ENCODE results near the gene ZBTB32.

The ZBTB32 gene

GRCh38 chr19:35696835-35697234 is 7.5 kb upstream of the ZBTB32 start:
- peaks cover 0 to 5% of the 10 kb centered on the region in 2 donors for H3K27me3 ChIP-seq
- TF ChIP-seq CTCF (IDR thresholded peaks at IDR 0.05) = no peak
- H3K27ac ChIP-seq = no peak overlapping the region
- intact Hi-C loops (cut with DNase I; ENCODE audit: low total_unique reads) = no loop called here
- no peaks in the 10 kb centered on the region for H3K9me3 ChIP-seq
- no peak overlapping the region for H3K4me3 ChIP-seq
- H3K36me3 ChIP-seq = no peaks in the 10 kb centered on the region
- DNase-seq = no peak
- peaks cover 0 to 3% (median 1%) of the 10 kb centered on the region in 4 donors for H3K4me1 ChIP-seq

GRCh38 chr19:35702223-35703012 is 1.9 kb upstream of the ZBTB32 start:
- H3K27ac ChIP-seq = peak overlapping the region in 1 of 2 donors; percentile 25
- DNase-seq = peak; percentile 94 to 95
- intact Hi-C loops (cut with DNase I; ENCODE audit: low total_unique reads) = no loop called here

GRCh38 chr19:35703343-35703742 is 1.0 kb upstream of the ZBTB32 start:
- no peak overlapping the region for H3K27ac ChIP-seq
- peaks cover 0 to 12% of the 10 kb centered on the region in 2 donors for H3K27me3 ChIP-seq
- H3K36me3 ChIP-seq = no peaks in the 10 kb centered on the region
- no peak for TF ChIP-seq CTCF (IDR thresholded peaks at IDR 0.05)
- DNase-seq = no peak
- intact Hi-C loops (cut with DNase I; ENCODE audit: low total_unique reads) = no loop called here
- no peak overlapping the region for H3K4me3 ChIP-seq
- H3K4me1 ChIP-seq = peaks cover 0 to 15% (median 11%) of the 10 kb centered on the region in 4 donors
- no peaks in the 10 kb centered on the region for H3K9me3 ChIP-seq

More at GRCh38 chr19:35702223-35703012, 1.9 kb upstream of the ZBTB32 start:
- peaks cover 0 to 15% (median 11%) of the 10 kb centered on the region in 4 donors for H3K4me1 ChIP-seq
- peak in 1 of 2 experiments; percentile 9 for TF ChIP-seq CTCF (IDR thresholded peaks at IDR 0.05)
- no peaks in the 10 kb centered on the region for H3K9me3 ChIP-seq
- peak overlapping the region; percentile 55 to 59 for H3K4me3 ChIP-seq
- no peaks in the 10 kb centered on the region for H3K36me3 ChIP-seq
- H3K27me3 ChIP-seq = peaks cover 0 to 13% of the 10 kb centered on the region in 2 donors

- Histone ChIP-seq H3K36me3 (no peaks in the 10 kb centered on the region), H3K27ac (no peak overlapping the region), H3K9me3 (no peaks in the 10 kb centered on the region), H3K27me3 (peaks cover 0 to 8% of the 10 kb centered on the region in 2 donors), H3K4me3 (no peak overlapping the region), H3K4me1 (peaks cover 0 to under 1% (median 0%) of the 10 kb centered on the region in 4 donors)
- no peak for TF ChIP-seq CTCF (IDR thresholded peaks at IDR 0.05)
- DNase-seq = no peak
- intact Hi-C loops (cut with DNase I; ENCODE audit: low total_unique reads) = no loop called here
Measured at GRCh38 chr19:35708391-35708790, 4.0 kb downstream of the ZBTB32 start.

- no peak for DNase-seq
- Histone ChIP-seq H3K4me1 (peaks cover 0 to 10% (median 7%) of the 10 kb centered on the region in 4 donors), H3K36me3 (no peaks in the 10 kb centered on the region), H3K27me3 (no peaks in the 10 kb centered on the region), H3K9me3 (no peaks in the 10 kb centered on the region), H3K4me3 (no peak overlapping the region), H3K27ac (no peak overlapping the region)
- no peak for TF ChIP-seq CTCF (IDR thresholded peaks at IDR 0.05)
- intact Hi-C loops (cut with DNase I; ENCODE audit: low total_unique reads) = loop anchor here (10.0 kb wide), 1 partner anchor 586 kb away; no protein-coding TSS in a partner anchor
Measured at GRCh38 chr19:35710784-35711723, 6.7 kb downstream of the ZBTB32 start.
